Duodenal mucosa (tissue), 2 donors: ENCODE results near the gene IGF1.
"Not testable (repeated sequence)": the region's sequence is repeated elsewhere in the genome, so short reads cannot be mapped to it uniquely, and the experiment has no call there.

Source experiments
- H3K27ac ChIP-seq: one replicate; pipeline ENCODE4 v1.7.0; 2013; ENCODE audit warnings: low read depth, low read length
- H3K27me3 ChIP-seq, 2 donors: one replicate each; pipeline ENCODE4 v1.7.0; 2013; ENCODE audit warnings: low read length in 2 of 2, control low read depth in 1 of 2; ENCODE audit not compliant: insufficient read depth in 2 of 2, control insufficient read depth in 1 of 2
- H3K36me3 ChIP-seq, 2 donors: one replicate each; pipeline ENCODE4 v1.7.0; 2013; ENCODE audit warnings: low read length in 2 of 2, control low read depth in 1 of 2; ENCODE audit not compliant: insufficient read depth in 2 of 2, control insufficient read depth in 1 of 2
- H3K4me1 ChIP-seq, 2 donors: one replicate each; pipeline ENCODE4 v1.7.0; 2013; ENCODE audit warnings: low read length in 2 of 2, control low read depth in 1 of 2; ENCODE audit not compliant: insufficient read depth in 2 of 2, control insufficient read depth in 1 of 2
- H3K4me3 ChIP-seq, 2 donors: one replicate each; pipeline ENCODE4 v1.7.0; 2013; ENCODE audit warnings: low read length in 2 of 2, low read depth in 1 of 2
- H3K9ac ChIP-seq, 2 donors: one replicate each; pipeline ENCODE4 v1.7.0; 2013; ENCODE audit warnings: low read length in 2 of 2, low read depth in 1 of 2
- H3K9me3 ChIP-seq, 2 donors: one replicate each; pipeline ENCODE4 v1.7.0; 2013; ENCODE audit warnings: low read length in 2 of 2, control low read depth in 1 of 2; ENCODE audit not compliant: control insufficient read depth in 1 of 2

IGF1 gene

DNA sequence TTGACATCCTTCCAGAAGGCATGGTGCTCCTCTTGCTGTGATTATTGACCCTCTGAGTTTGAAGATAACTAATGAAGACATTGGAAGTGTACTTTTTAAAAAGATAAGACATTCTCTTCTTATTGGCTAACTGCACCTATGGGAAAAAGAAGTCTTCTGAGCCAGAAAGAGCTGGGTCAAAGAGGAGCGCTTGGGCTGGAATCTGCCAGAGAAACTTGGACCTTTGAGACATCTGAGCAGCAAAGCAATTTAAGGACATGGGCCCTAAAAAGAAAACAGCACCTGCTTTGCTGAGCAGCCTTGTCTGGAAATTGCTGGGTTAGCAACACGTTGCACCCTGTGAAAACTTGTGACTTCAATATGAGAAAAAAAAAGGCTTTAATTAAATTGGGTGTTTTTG, 27.8 kb downstream of the IGF1 start:
- Histone ChIP-seq H3K27me3 (no peaks in the 10 kb centered on the region), H3K4me3 (no peak overlapping the region), H3K4me1 (no peaks in the 10 kb centered on the region), H3K9ac (no peak overlapping the region), H3K9me3 (no peaks in the 10 kb centered on the region), H3K27ac (no peak overlapping the region), H3K36me3 (no peaks in the 10 kb centered on the region)

DNA sequence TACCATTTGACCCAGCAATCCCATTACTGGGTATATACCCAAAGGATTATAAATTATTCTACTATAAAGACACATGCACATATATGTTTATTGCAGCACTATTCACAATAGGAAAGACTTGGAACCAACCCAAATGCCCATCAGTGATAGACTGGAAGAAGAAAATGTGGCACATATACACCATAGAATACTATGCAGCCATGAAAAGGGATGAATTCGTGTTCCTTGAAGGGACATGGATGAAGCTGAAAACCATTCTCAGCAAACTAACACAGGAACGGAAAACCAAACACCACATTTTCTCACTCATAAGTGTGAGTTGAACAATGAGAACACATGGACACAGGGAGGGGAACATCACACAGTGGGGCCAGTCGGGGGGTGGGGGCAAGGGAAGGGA, 31.3 kb downstream of the IGF1 start:
- H3K27ac ChIP-seq, H3K36me3 ChIP-seq, H3K27me3 ChIP-seq, H3K9me3 ChIP-seq, H3K4me1 ChIP-seq, H3K4me3 ChIP-seq, H3K9ac ChIP-seq: not testable (repeated sequence)

DNA sequence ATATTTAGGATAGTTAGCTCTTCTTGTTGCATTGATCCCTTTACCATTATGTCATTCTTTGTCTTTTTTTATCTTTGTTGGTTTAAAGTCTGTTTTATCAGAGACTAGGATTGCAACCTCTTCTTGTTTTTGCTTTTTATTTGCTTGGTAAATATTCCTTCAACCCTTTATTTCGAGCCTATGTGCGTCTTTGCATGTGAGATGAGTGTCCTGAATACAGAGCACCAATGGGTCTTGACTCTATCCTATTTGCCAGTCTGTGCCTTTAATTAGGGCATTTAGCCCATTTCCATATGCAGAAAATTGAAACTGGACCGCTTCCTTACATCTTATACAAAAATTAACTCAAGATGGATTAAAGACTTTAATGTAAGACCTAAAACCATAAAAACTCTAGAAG, 32.9 kb downstream of the IGF1 start:
- not testable (repeated sequence) for H3K36me3 ChIP-seq, H3K4me3 ChIP-seq, H3K9me3 ChIP-seq, H3K9ac ChIP-seq, H3K27ac ChIP-seq, H3K4me1 ChIP-seq, H3K27me3 ChIP-seq

DNA sequence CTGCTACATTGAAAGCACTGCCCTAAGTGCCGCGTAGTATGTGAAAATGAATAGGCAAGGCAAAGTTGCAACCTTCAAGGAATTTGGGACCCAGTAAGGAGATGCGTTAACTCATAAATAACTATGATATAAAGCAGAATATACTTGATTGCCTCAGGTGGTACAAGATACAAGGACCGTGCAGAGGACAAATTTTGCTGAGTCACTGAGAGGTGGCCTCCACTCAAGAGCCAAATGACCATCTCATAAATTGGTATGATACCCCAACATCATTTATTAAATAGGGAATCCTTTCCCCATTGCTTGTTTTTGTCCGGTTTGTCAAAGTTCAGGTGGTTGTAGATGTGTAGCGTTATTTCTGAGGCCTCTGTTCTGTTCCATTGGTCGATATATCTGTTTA, 35.7 kb downstream of the IGF1 start:
- Histone ChIP-seq H3K9me3 (no peaks in the 10 kb centered on the region), H3K36me3 (no peaks in the 10 kb centered on the region), H3K27me3 (no peaks in the 10 kb centered on the region), H3K9ac (no peak overlapping the region), H3K27ac (no peak overlapping the region), H3K4me1 (no peaks in the 10 kb centered on the region), H3K4me3 (no peak overlapping the region)

DNA sequence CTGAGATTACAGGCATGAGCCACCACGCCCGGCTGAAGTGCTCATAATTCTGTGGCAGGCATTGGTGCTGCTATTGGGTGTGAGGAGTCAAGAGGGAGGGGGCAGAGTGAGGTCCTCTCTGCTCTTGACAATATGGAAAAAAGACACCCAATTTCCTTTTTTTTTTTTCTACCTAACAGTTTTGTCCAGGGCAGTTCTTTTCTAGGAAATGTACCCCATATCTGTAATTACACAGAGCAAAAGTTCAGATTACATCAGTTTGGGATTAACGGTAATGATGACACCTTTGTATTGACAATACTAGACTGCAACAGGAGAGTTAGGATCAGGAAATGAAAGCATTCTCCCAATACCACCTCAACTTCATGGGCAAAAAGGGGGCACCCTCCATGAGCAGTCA, 36.3 kb downstream of the IGF1 start:
- Histone ChIP-seq H3K27ac (no peak overlapping the region), H3K27me3 (no peaks in the 10 kb centered on the region), H3K4me1 (no peaks in the 10 kb centered on the region), H3K4me3 (no peak overlapping the region), H3K9ac (no peak overlapping the region), H3K9me3 (no peaks in the 10 kb centered on the region), H3K36me3 (no peaks in the 10 kb centered on the region)

DNA sequence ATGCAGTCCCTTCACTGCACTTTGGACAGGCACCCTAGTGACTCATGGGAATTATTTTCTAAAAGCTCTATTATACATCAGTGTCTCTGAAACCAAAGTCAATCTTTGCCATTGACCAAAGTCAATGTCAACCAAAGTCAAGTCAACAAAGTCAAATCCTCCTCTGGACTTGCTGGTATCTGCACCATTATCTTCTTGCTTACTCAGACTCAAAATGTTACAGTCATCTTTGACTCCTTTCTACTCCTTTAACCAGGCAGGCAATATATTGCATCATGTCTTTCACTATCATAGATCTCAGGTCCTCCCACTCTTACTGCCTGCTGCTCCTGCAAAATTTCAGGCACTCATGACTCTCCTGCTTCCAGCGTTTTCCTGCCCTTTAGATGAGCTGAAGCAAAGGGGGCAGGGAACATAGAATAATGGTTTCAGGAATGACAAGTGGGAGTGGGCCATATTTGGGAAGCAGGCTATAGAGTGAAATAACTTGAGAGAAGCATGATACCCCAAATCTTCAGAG, 39.2 kb downstream of the IGF1 start:
- Histone ChIP-seq H3K27ac (no peak overlapping the region), H3K27me3 (no peaks in the 10 kb centered on the region), H3K9ac (no peak overlapping the region), H3K4me1 (no peaks in the 10 kb centered on the region), H3K4me3 (no peak overlapping the region), H3K36me3 (no peaks in the 10 kb centered on the region), H3K9me3 (no peaks in the 10 kb centered on the region)

DNA sequence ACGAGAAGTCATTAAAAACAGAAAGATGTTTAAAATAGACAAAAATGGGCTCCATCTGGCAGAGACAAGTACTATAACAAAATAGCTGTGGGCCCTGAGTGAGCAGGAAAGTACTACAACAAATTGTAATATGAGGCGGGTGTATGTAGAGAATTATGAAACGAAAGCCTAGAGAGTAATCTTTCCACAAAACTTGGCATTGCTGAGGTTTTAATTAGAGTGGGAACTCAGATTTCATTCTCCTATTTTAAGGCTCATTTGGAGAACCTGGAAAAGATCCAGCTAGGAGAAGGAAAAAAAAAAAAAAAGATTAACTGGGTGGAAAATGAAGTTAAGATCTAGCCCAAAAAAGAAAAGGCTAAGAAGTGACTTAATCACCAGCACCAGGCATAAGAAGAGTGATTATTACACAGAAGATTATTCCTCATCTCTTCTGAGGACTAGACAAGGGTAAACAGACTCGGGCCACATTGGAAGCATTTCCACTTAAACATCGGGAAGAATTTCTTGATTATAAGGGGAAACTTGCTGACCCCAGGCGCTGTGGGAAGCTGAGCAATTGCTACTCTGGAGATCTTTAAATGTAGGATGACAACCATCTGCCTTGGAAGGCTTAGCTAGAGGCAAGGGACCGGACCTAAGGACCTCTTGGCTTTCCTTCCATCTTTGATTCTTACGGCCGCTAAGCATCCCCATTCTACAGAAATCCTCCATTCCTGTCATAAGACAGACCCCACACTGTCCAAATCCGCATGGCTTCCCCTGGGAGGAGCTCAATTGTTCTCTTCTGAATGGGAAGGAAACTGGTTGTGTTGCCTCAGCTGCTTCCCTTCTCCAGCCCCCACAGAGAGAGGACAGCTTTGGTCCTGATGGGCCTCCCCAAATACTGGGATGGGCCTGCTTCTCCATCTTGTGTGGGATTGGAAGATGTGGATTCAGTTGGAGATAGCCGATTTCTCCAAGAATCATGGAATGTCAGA, 40.6 kb downstream of the IGF1 start:
- Histone ChIP-seq H3K9ac (no peak overlapping the region), H3K4me3 (no peak overlapping the region), H3K9me3 (no peaks in the 10 kb centered on the region), H3K36me3 (no peaks in the 10 kb centered on the region), H3K27me3 (no peaks in the 10 kb centered on the region), H3K4me1 (no peaks in the 10 kb centered on the region), H3K27ac (no peak overlapping the region)

DNA sequence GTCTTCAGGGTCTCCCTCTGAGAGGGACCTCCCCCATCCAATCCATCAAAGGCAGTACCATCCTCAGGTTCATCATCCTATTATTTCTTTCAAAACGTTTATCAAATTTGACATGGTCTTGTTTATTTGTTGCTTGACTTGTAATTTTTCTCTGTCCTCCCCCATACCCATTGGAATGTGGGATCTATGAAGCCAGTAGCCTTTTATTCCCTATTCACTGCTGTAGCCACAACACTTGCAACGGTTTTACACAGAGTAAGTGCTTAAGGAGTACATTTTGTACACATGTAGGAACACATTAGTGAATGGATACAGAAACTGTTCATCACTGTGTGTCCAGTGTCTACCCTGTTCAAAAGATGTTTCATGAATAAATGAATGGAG, 41.5 kb downstream of the IGF1 start:
- Histone ChIP-seq H3K27me3 (no peaks in the 10 kb centered on the region), H3K36me3 (no peaks in the 10 kb centered on the region), H3K9me3 (no peaks in the 10 kb centered on the region), H3K4me3 (no peak overlapping the region), H3K27ac (no peak overlapping the region), H3K9ac (no peak overlapping the region), H3K4me1 (no peaks in the 10 kb centered on the region)

DNA sequence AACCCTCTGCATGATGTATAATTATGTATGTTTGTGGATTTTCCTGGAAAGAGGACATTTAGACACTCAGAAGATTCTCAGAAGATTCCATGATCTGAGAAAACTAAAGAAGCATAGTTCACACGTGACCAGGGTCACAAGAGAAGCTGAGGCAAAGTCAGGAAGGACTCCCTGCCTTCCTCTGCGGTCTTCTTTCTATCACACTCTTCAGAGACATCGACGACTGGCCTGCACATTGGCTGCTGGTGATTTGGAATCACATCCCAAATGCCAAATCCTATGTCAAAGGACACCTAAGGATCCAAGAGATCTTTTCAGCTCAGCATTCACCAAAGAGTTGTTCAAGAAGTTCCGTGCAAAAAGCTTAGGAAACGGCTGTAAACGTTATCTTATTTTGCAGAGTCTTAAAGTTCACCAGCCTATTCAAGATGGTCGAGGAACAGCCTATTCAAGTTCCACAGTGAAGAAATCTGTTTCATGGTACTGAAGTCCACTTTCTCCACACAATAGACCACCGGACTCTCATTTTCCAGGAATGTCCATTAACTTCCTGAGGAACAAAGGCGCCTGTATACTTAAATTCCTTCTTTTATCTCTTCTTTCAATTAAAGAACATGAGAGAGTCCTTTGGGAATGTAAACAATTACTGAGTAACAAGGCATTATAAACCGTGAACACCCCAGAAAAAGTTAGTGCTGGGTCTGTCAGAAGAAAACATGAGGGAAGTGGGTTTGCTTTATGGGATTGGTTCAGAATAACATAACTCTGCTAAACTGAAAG, 42.1 kb downstream of the IGF1 start:
- Histone ChIP-seq H3K27ac (no peak overlapping the region), H3K27me3 (no peaks in the 10 kb centered on the region), H3K9me3 (no peaks in the 10 kb centered on the region), H3K9ac (no peak overlapping the region), H3K4me1 (no peaks in the 10 kb centered on the region), H3K4me3 (no peak overlapping the region), H3K36me3 (no peaks in the 10 kb centered on the region)

DNA sequence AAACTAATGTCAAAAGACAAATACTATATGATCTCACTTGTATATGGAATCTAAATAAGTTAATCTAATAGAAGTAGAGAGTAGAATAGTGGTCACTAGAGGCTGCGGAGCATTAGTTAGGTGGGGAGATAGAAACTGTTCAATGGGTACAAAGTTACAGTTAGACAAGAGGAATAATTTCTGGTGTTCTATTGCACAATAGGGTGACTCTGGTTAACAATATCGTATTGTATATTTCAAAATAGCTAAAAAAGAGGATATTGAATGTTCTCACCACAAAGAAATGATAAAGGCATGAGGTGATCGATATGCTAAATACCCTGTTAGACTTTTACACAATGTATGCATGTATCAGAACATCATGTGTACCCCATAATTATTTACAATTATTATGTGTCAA, 42.9 kb downstream of the IGF1 start:
- no peaks in the 10 kb centered on the region for H3K36me3 ChIP-seq
- H3K4me1 ChIP-seq: no peaks in the 10 kb centered on the region
- H3K27ac ChIP-seq: no peak overlapping the region
- H3K4me3 ChIP-seq: no peak overlapping the region
- H3K27me3 ChIP-seq: no peaks in the 10 kb centered on the region
- no peaks in the 10 kb centered on the region for H3K9me3 ChIP-seq
- H3K9ac ChIP-seq: no peak overlapping the region
